HEK293 (cell line): Measurements from ENCODE around the gene CAMKMT.

Source experiments
- CTCF ChIP-seq: fragments of 450-650 bp; formaldehyde crosslinking; IDR thresholded peaks from 2 replicates; pipeline ENCODE4 v1.5.1; 2016; ENCODE audit warnings: missing biosample characterization, missing genetic modification characterization
- ZNF19 ChIP-seq: fragments of 450-650 bp; formaldehyde crosslinking; IDR thresholded peaks from 2 replicates; pipeline ENCODE4; 2016; ENCODE audit warnings: missing biosample characterization, missing genetic modification characterization, low read depth
- ZNF561 ChIP-seq: fragments of 450-650 bp; IDR thresholded peaks from 2 replicates; pipeline ENCODE4 v1.5.1; 2018; ENCODE audit warnings: missing biosample characterization, missing genetic modification characterization, borderline replicate concordance

- TF ChIP-seq CTCF (tag by site-specific recombination) (no peak), ZNF561 (tag by site-specific recombination) (no peak), ZNF19 (tag by site-specific recombination) (no peak)
These were observed 35.9 kb upstream of the CAMKMT start for GRCh38 chr2:44325897-44326296.
